Peyer's patch (tissue), 4 donors: ENCODE results near the gene NR1I3.

Experiments used
- CTCF ChIP-seq, 6 experiments: fragments of 450-650 bp in 4 of 6; fragments of 200-600 bp in 2 of 6; sonication (generic) in 1 of 6; IDR thresholded peaks; one replicate each; pipeline ENCODE4 v1.5.1; 2017 to 2019; ENCODE audit warnings: antibody characterized with exemption in 6 of 6, mild to moderate bottlenecking in 3 of 6, moderate library complexity in 1 of 6
- POLR2A ChIP-seq, 2 donors: fragments of 450-650 bp; IDR thresholded peaks; one replicate each; pipeline ENCODE4 v1.5.1; 2017; ENCODE audit warnings: antibody characterized with exemption in 2 of 2, mild to moderate bottlenecking in 2 of 2, moderate library complexity in 2 of 2

GRCh38 chr1:161209790-161210409 is 28.1 kb downstream of the NR1I3 start:
- TF ChIP-seq POLR2A (IDR thresholded peaks at IDR 0.05) (no peak), CTCF (IDR thresholded peaks at IDR 0.05) (peak; percentile 74 to 91 (median 85))
